Measurements from ENCODE around the gene ATXN1. TPM values are rescaled to one million over a fixed set of nuclear protein-coding genes. Genes with fewer than 3 reads are reported as not detected.

ATXN1 gene
- polyA plus RNA-seq, 1 of the 3 experiments (the other 2 are of a cell fraction), result 7.9 TPM

DNA sequence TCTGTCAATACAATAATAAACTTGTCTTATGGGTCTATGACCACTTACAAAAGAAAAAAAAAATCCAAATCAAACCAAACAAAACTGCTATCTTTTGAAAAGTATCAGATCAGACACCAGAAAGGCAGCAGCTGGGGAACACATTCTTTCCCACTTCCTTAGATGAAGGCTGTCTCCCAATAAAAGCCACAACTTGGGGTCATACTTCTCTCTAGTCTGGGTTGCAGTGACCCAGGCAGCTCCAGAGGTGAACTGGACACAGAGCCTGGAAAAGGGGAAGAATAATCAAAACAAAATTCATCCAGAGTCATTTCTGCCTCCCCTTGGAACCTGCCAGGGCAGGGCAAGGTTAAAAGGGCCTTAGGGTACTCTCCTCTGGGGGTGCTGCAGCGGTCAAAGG, 19.1 kb downstream of the ATXN1 start:
- Histone ChIP-seq H3K27ac (ENCODE audit: low read depth in 2 of 2, low read length in 1 of 2) (peak overlapping the region; percentile 39 to 94; a peak in 3 of 4 replicates), H3K4me3 (ENCODE audit: low read depth in 2 of 2, low read length in 1 of 2) (no peak overlapping the region), H4K20me1 (ENCODE audit: insufficient read depth) (peaks cover 22% of the 10 kb centered on the region; the same call in 1 of the 2 replicates), H3K4me1 (ENCODE audit: control insufficient read depth in 1 of 2, insufficient read depth in 2 of 2, low read depth in 1 of 2, low read length in 1 of 2) (peaks cover 0 to 46% of the 10 kb centered on the region in 2 experiments), H3K27me3 (ENCODE audit: insufficient read depth) (no peaks in the 10 kb centered on the region), H3K79me2 (ENCODE audit: insufficient read depth) (peaks cover 84% of the 10 kb centered on the region), H3K9me3 (no peaks in the 10 kb centered on the region), H3K4me2 (peak overlapping the region; percentile 30; the same call in 1 of the 2 replicates), H2AFZ (ENCODE audit: low read depth) (no peak overlapping the region), H3K9ac (peak overlapping the region; percentile 49; the same call in 1 of the 2 replicates), H3K9me2 (no peaks in the 10 kb centered on the region), H3K36me3 (replicated peaks in 1 of 2; ENCODE audit: control insufficient read depth in 1 of 2, insufficient read depth in 2 of 2, low read length in 1 of 2) (peaks cover 6 to 51% of the 10 kb centered on the region in 2 experiments), H3F3A (replicated peaks; ENCODE audit: insufficient read depth) (peaks cover 49% of the 10 kb centered on the region)
- DNase-seq, result no peak
- WGBS (ENCODE audit: low lambda C conversion rate), result 100% methylated on average over 1 of the region's 1 CpG
- ChIA-PET CTCF (no interaction called here), POLR2A (no interaction called here)
- TF ChIP-seq YY1 (IDR thresholded peaks at IDR 0.05; ENCODE audit: low read depth) (no peak), EP300 (IDR thresholded peaks at IDR 0.05; ENCODE audit: borderline replicate concordance in 1 of 2, low read depth in 1 of 2, low read length in 1 of 2) (no peak), TAF1 (IDR thresholded peaks at IDR 0.05; ENCODE audit: borderline replicate concordance, low read depth, low read length) (no peak), RFX5 (IDR thresholded peaks at IDR 0.05; ENCODE audit: low read length) (no peak), JUND (IDR thresholded peaks at IDR 0.05) (no peak), RCOR1 (IDR thresholded peaks at IDR 0.05; ENCODE audit: low read length) (no peak), GATA2 (CRISPR knock-in tag; IDR thresholded peaks at IDR 0.05) (no peak), FOXM1 (IDR thresholded peaks at IDR 0.05; ENCODE audit: low read depth) (no peak), USF1 (IDR thresholded peaks at IDR 0.05; ENCODE audit: borderline replicate concordance, low read depth) (no peak), MXI1 (IDR thresholded peaks at IDR 0.05; ENCODE audit: low read depth, low read length) (no peak), USF2 (IDR thresholded peaks at IDR 0.05; ENCODE audit: borderline replicate concordance, low read depth, low read length) (no peak), POLR2AphosphoS5 (IDR thresholded peaks at IDR 0.05; ENCODE audit: low read depth, low read length) (no peak)
- TF ChIP-seq, protein P1, sequence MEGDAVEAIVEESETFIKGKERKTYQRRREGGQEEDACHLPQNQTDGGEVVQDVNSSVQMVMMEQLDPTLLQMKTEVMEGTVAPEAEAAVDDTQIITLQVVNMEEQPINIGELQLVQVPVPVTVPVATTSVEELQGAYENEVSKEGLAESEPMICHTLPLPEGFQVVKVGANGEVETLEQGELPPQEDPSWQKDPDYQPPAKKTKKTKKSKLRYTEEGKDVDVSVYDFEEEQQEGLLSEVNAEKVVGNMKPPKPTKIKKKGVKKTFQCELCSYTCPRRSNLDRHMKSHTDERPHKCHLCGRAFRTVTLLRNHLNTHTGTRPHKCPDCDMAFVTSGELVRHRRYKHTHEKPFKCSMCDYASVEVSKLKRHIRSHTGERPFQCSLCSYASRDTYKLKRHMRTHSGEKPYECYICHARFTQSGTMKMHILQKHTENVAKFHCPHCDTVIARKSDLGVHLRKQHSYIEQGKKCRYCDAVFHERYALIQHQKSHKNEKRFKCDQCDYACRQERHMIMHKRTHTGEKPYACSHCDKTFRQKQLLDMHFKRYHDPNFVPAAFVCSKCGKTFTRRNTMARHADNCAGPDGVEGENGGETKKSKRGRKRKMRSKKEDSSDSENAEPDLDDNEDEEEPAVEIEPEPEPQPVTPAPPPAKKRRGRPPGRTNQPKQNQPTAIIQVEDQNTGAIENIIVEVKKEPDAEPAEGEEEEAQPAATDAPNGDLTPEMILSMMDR (IDR thresholded peaks at IDR 0.05), result no peak
- TF ChIP-seq, protein P2, sequence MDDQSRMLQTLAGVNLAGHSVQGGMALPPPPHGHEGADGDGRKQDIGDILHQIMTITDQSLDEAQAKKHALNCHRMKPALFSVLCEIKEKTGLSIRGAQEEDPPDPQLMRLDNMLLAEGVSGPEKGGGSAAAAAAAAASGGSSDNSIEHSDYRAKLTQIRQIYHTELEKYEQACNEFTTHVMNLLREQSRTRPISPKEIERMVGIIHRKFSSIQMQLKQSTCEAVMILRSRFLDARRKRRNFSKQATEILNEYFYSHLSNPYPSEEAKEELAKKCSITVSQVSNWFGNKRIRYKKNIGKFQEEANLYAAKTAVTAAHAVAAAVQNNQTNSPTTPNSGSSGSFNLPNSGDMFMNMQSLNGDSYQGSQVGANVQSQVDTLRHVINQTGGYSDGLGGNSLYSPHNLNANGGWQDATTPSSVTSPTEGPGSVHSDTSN (IDR thresholded peaks at IDR 0.05), result no peak

Data from SK-N-SH (cell line).